SU-DHL-6 (cell line): Measurements from ENCODE around the gene NXPH3.

ENCODE experiments used
- H2AFZ ChIP-seq: fragments of 200-600 bp; sonication (generic); 2 replicates; pipeline ENCODE4 v1.6.1; 2014; ENCODE audit warnings: low read depth, mild to moderate bottlenecking, moderate library complexity, mixed read lengths, antibody characterized with exemption, low read length; ENCODE audit not compliant: severe bottlenecking
- H3F3A ChIP-seq: fragments of 200-600 bp; shearing (Covaris generic); 2 replicates; pipeline ENCODE4 v1.6.0; 2016; ENCODE audit warnings: antibody characterized with exemption, mild to moderate bottlenecking; ENCODE audit not compliant: insufficient read depth
- H3K27ac ChIP-seq: fragments of 200-600 bp; sonication (generic); 2 replicates; pipeline ENCODE4 v1.5.1; 2016; ENCODE audit warnings: low read depth, mild to moderate bottlenecking, low read length, moderate library complexity, mixed read lengths
- H3K27me3 ChIP-seq: fragments of 200-600 bp; sonication (generic), shearing (Covaris generic); 2 replicates; pipeline ENCODE4 v1.6.0; 2014; ENCODE audit warnings: mild to moderate bottlenecking, low read length
- H3K36me3 ChIP-seq: fragments of 200-600 bp; sonication (generic); 2 replicates; pipeline ENCODE4 v1.6.1; 2014; ENCODE audit warnings: mild to moderate bottlenecking, low read length, mixed read lengths
- H3K4me2 ChIP-seq: fragments of 300-600, 200-600 bp; shearing (Covaris generic), sonication (generic); 2 replicates; pipeline ENCODE4 v1.6.0; 2014; ENCODE audit warnings: low read length, low read depth, mild to moderate bottlenecking; ENCODE audit not compliant: poor library complexity, severe bottlenecking
- H3K4me3 ChIP-seq: fragments of 200-600 bp; sonication (generic); 2 replicates; pipeline ENCODE4 v1.5.1; 2014; ENCODE audit warnings: antibody characterized with exemption, low read length, mild to moderate bottlenecking, mixed read lengths; ENCODE audit not compliant: insufficient read depth, poor library complexity, severe bottlenecking
- H3K79me2 ChIP-seq: fragments of 200-600 bp; sonication (generic); 2 replicates; pipeline ENCODE4 v1.6.1; 2014; ENCODE audit warnings: mild to moderate bottlenecking, low read length, moderate library complexity; ENCODE audit not compliant: insufficient read depth
- H3K9ac ChIP-seq: fragments of 200-600 bp; sonication (generic); 2 replicates; pipeline ENCODE4 v1.7.0; 2014; ENCODE audit warnings: mild to moderate bottlenecking, low read length
- H3K9me2 ChIP-seq: fragments of 200-600 bp; sonication (generic); replicated peaks from 2 replicates; pipeline ENCODE4 v1.6.1; 2014; ENCODE audit warnings: low read length; ENCODE audit not compliant: insufficient read depth
- H3K9me3 ChIP-seq: fragments of 200-600 bp; sonication (generic); 2 replicates; pipeline ENCODE4 v1.6.1; 2014; ENCODE audit warnings: low read length, mixed read lengths; ENCODE audit not compliant: insufficient read depth
- H4K20me1 ChIP-seq: fragments of 200-600 bp; sonication (generic); 2 replicates; pipeline ENCODE4 v1.6.1; 2014; ENCODE audit warnings: low read depth, mild to moderate bottlenecking, antibody characterized with exemption, low read length, moderate library complexity, mixed read lengths
- CTCF ChIP-seq: fragments of 200-600 bp; sonication (generic); IDR thresholded peaks from one replicate; pipeline ENCODE4 v1.5.1; 2017; ENCODE audit warnings: antibody characterized with exemption, mild to moderate bottlenecking, low read length, moderate library complexity; ENCODE audit not compliant: insufficient read depth, poor library complexity, severe bottlenecking
- EZH2phosphoT487 ChIP-seq: fragments of 200-600 bp; sonication (generic), shearing (Covaris generic); conservative IDR thresholded peaks from 2 replicates; pipeline ENCODE4 v1.6.1; 2018; ENCODE audit warnings: mild to moderate bottlenecking, antibody characterized with exemption, low read length, moderate library complexity, mixed read lengths

NXPH3 gene

GRCh38 chr17:49610883-49611584 is 35.4 kb downstream of the NXPH3 start:
- H3K9ac ChIP-seq, result no peak overlapping the region
- no peak overlapping the region for H3K4me2 ChIP-seq
- no peak overlapping the region for H3K4me3 ChIP-seq
- H3F3A ChIP-seq, result no peaks in the 10 kb centered on the region; the same call in 1 of the 2 replicates
- peaks cover 3% of the 10 kb centered on the region; the same call in 1 of the 2 replicates for H4K20me1 ChIP-seq
- peaks cover 23% of the 10 kb centered on the region; the same call in 1 of the 2 replicates for H3K36me3 ChIP-seq
- no peak overlapping the region for H3K27ac ChIP-seq
- TF ChIP-seq CTCF (no peak), EZH2phosphoT487 (no peak)
- H2AFZ ChIP-seq, result no peak overlapping the region
- H3K9me2 ChIP-seq, result no peaks in the 10 kb centered on the region
- no peaks in the 10 kb centered on the region for H3K79me2 ChIP-seq
- H3K9me3 ChIP-seq, result no peaks in the 10 kb centered on the region
- H3K27me3 ChIP-seq, result no peaks in the 10 kb centered on the region

DNA sequence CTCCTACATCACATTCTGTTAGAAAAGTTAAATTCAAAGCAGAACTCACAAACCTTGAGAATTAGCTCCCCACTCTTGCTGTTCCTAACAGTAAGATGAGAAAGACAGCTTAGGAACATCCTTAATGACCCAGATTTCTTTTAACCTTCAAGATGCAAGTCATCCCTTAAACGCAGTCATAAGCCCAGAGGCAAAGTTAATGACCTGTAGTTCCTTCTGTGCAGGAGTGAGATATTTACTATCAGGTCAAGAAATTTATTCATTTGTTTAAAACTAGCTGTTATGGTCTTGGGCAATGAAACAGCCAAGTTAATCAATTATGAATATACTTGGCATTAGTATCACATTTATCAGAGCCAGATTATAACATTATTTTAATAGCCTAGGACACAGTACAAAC is 37.1 kb downstream of the NXPH3 start:
- no peaks in the 10 kb centered on the region; the same call in 1 of the 2 replicates for H3F3A ChIP-seq
- H2AFZ ChIP-seq, result no peak overlapping the region
- H4K20me1 ChIP-seq, result peaks cover 3% of the 10 kb centered on the region; the same call in 1 of the 2 replicates
- H3K27me3 ChIP-seq, result no peaks in the 10 kb centered on the region
- H3K36me3 ChIP-seq, result peaks cover 23% of the 10 kb centered on the region; the same call in 1 of the 2 replicates
- no peak for TF ChIP-seq CTCF
- TF ChIP-seq EZH2phosphoT487, result no peak
- H3K4me2 ChIP-seq, result no peak overlapping the region
- no peaks in the 10 kb centered on the region for H3K79me2 ChIP-seq
- no peaks in the 10 kb centered on the region for H3K9me2 ChIP-seq
- no peak overlapping the region for H3K9ac ChIP-seq
- H3K27ac ChIP-seq, result no peak overlapping the region
- H3K9me3 ChIP-seq, result no peaks in the 10 kb centered on the region
- no peak overlapping the region for H3K4me3 ChIP-seq

- Histone ChIP-seq H3K36me3 (peaks cover 23% of the 10 kb centered on the region; the same call in 1 of the 2 replicates), H3K4me3 (no peak overlapping the region), H3K4me2 (no peak overlapping the region), H3K27ac (no peak overlapping the region), H2AFZ (no peak overlapping the region), H3K79me2 (no peaks in the 10 kb centered on the region), H3K9me2 (no peaks in the 10 kb centered on the region), H3F3A (no peaks in the 10 kb centered on the region; the same call in 1 of the 2 replicates), H3K9ac (no peak overlapping the region), H3K27me3 (no peaks in the 10 kb centered on the region), H4K20me1 (peaks cover 3% of the 10 kb centered on the region; the same call in 1 of the 2 replicates), H3K9me3 (no peaks in the 10 kb centered on the region)
- TF ChIP-seq CTCF (no peak), EZH2phosphoT487 (no peak)
Measured at GRCh38 chr17:49613182-49613800, 37.6 kb downstream of the NXPH3 start.
